Measurements from ENCODE around the gene PLCG2. TPM values are rescaled to one million over a fixed set of nuclear protein-coding genes. Genes with fewer than 3 reads are reported as not detected.

The PLCG2 gene
- total RNA-seq, 1 donor from 2014 or later, result 14.2 TPM

- H3K36me3 ChIP-seq, result no peaks in the 10 kb centered on the region
- TF ChIP-seq CTCF (IDR thresholded peaks at IDR 0.05) (no peak), POLR2AphosphoS5 (IDR thresholded peaks at IDR 0.05; ENCODE audit: insufficient read depth in 1 of 2, low read depth in 1 of 2) (no peak)
- no peak for DNase-seq (ENCODE audit: extremely low spot score in 2 of 2)
- no peaks in the 10 kb centered on the region for H3K9me3 ChIP-seq
- intact Hi-C loops (cut with DNase I), result no loop called here
- no peak overlapping the region for H3K4me3 ChIP-seq
- H3K4me1 ChIP-seq, result no peaks in the 10 kb centered on the region
- H3K27me3 ChIP-seq, result no peaks in the 10 kb centered on the region
- H3K27ac ChIP-seq, result no peak overlapping the region
Observed at GRCh38 chr16:81848306-81848853, 69.3 kb downstream of the PLCG2 start.

- Histone ChIP-seq H3K4me3 (no peak overlapping the region), H3K4me1 (no peaks in the 10 kb centered on the region), H3K36me3 (no peaks in the 10 kb centered on the region), H3K27me3 (no peaks in the 10 kb centered on the region), H3K9me3 (no peaks in the 10 kb centered on the region), H3K27ac (no peak overlapping the region)
- DNase-seq (ENCODE audit: extremely low spot score in 2 of 2), result no peak
- TF ChIP-seq POLR2AphosphoS5 (IDR thresholded peaks at IDR 0.05; ENCODE audit: insufficient read depth in 1 of 2, low read depth in 1 of 2) (no peak), POLR2A (IDR thresholded peaks at IDR 0.05) (no peak), CTCF (IDR thresholded peaks at IDR 0.05) (no peak)
- intact Hi-C loops (cut with DNase I), result no loop called here
Observed at GRCh38 chr16:81850197-81850944, 71.3 kb downstream of the PLCG2 start.

- intact Hi-C loops (cut with DNase I), result no loop called here
- TF ChIP-seq CTCF (IDR thresholded peaks at IDR 0.05), result no peak
- no peak for TF ChIP-seq POLR2A (IDR thresholded peaks at IDR 0.05)
- TF ChIP-seq POLR2AphosphoS5 (IDR thresholded peaks at IDR 0.05; ENCODE audit: insufficient read depth in 1 of 2, low read depth in 1 of 2), result no peak
- Histone ChIP-seq H3K36me3 (no peaks in the 10 kb centered on the region), H3K27me3 (no peaks in the 10 kb centered on the region), H3K27ac (no peak overlapping the region), H3K4me3 (no peak overlapping the region), H3K4me1 (no peaks in the 10 kb centered on the region), H3K9me3 (no peaks in the 10 kb centered on the region)
- DNase-seq (ENCODE audit: extremely low spot score in 2 of 2), result no peak
Observed at GRCh38 chr16:81852347-81852746, 73.3 kb downstream of the PLCG2 start.

GRCh38 chr16:81855552-81856153, 76.6 kb downstream of the PLCG2 start:
- Histone ChIP-seq H3K27me3 (no peaks in the 10 kb centered on the region), H3K9me3 (no peaks in the 10 kb centered on the region), H3K36me3 (no peaks in the 10 kb centered on the region), H3K27ac (no peak overlapping the region), H3K4me3 (no peak overlapping the region), H3K4me1 (no peaks in the 10 kb centered on the region)
- intact Hi-C loops (cut with DNase I), result no loop called here
- no peak for DNase-seq (ENCODE audit: extremely low spot score in 2 of 2)
- no peak for TF ChIP-seq CTCF (IDR thresholded peaks at IDR 0.05)
- TF ChIP-seq POLR2AphosphoS5 (IDR thresholded peaks at IDR 0.05; ENCODE audit: insufficient read depth in 1 of 2, low read depth in 1 of 2), result no peak
- TF ChIP-seq POLR2A (IDR thresholded peaks at IDR 0.05), result no peak
